ENCODE results near the gene ZNF407.

- TF ChIP-seq ZNF350 (tag by site-specific recombination; IDR thresholded peaks at IDR 0.05) (no peak), CTCF (tag by site-specific recombination; IDR thresholded peaks at IDR 0.05) (no peak), ZNF785 (tag by site-specific recombination; IDR thresholded peaks at IDR 0.05) (no peak), ZNF23 (tag by site-specific recombination; IDR thresholded peaks at IDR 0.05; ENCODE audit: borderline replicate concordance) (no peak), PATZ1 (tag by site-specific recombination; IDR thresholded peaks at IDR 0.05) (no peak), BCL11A (tag by site-specific recombination; IDR thresholded peaks at IDR 0.05; ENCODE audit: low read depth) (no peak), ZNF341 (tag by site-specific recombination; IDR thresholded peaks at IDR 0.05; ENCODE audit: low read depth) (no peak), MZF1 (tag by site-specific recombination; IDR thresholded peaks at IDR 0.05; ENCODE audit: borderline replicate concordance) (no peak), ZNF561 (tag by site-specific recombination; IDR thresholded peaks at IDR 0.05; ENCODE audit: borderline replicate concordance) (no peak), ZNF391 (tag by site-specific recombination; IDR thresholded peaks at IDR 0.05; ENCODE audit: borderline replicate concordance, low read depth) (no peak), TSHZ1 (tag by site-specific recombination; IDR thresholded peaks at IDR 0.05; ENCODE audit: borderline replicate concordance) (no peak), REPIN1 (tag by site-specific recombination; IDR thresholded peaks at IDR 0.05; ENCODE audit: low read depth) (no peak), ATF2 (tag by site-specific recombination; IDR thresholded peaks at IDR 0.05; ENCODE audit: low read depth) (no peak), ZNF121 (tag by site-specific recombination; IDR thresholded peaks at IDR 0.05) (no peak)
Measured at GRCh38 chr18:74689251-74689650, 91.6 kb downstream of the ZNF407 start.

Measured in HEK293 (cell line).